Subcutaneous abdominal adipose tissue (tissue), 5 donors: Measurements from ENCODE around the gene UTF1.
"Not testable (repeated sequence)": the region's sequence is repeated elsewhere in the genome, so short reads cannot be mapped to it uniquely, and the experiment has no call there.

ENCODE experiments used
- H3K27ac ChIP-seq: one replicate; pipeline ENCODE4 v1.7.0; 2013; ENCODE audit warnings: low read depth, mild to moderate bottlenecking, inconsistent platforms, low read length, moderate library complexity
- H3K27me3 ChIP-seq, 5 donors: one replicate each; pipeline ENCODE4 v1.7.0; 2013; ENCODE audit warnings: low read length in 5 of 5, inconsistent platforms in 1 of 5; ENCODE audit not compliant: control insufficient read depth in 5 of 5, insufficient read depth in 4 of 5
- H3K36me3 ChIP-seq, 5 donors: one replicate each; pipeline ENCODE4 v1.7.0; 2013; ENCODE audit warnings: low read length in 5 of 5; ENCODE audit not compliant: control insufficient read depth in 5 of 5, insufficient read depth in 5 of 5
- H3K4me1 ChIP-seq, 5 donors: one replicate each; pipeline ENCODE4 v1.7.0; 2013; ENCODE audit warnings: low read length in 5 of 5, mild to moderate bottlenecking in 3 of 5, moderate library complexity in 1 of 5; ENCODE audit not compliant: control insufficient read depth in 5 of 5, insufficient read depth in 5 of 5
- H3K4me3 ChIP-seq, 5 donors: one replicate each; pipeline ENCODE4 v1.7.0; 2013; ENCODE audit warnings: low read length in 5 of 5, low read depth in 1 of 5
- H3K9ac ChIP-seq, 5 donors: one replicate each; pipeline ENCODE4 v1.7.0; 2013; ENCODE audit warnings: low read length in 5 of 5, mild to moderate bottlenecking in 4 of 5, moderate library complexity in 3 of 5
- H3K9me3 ChIP-seq, 5 donors: one replicate each; pipeline ENCODE4 v1.7.0; 2013; ENCODE audit warnings: low read length in 5 of 5; ENCODE audit not compliant: control insufficient read depth in 5 of 5
- donor health status: healthy.
- donor health status: healthy.
- donor health status: healthy.
- donor health status: healthy.
- donor health status: healthy.

The UTF1 gene

DNA sequence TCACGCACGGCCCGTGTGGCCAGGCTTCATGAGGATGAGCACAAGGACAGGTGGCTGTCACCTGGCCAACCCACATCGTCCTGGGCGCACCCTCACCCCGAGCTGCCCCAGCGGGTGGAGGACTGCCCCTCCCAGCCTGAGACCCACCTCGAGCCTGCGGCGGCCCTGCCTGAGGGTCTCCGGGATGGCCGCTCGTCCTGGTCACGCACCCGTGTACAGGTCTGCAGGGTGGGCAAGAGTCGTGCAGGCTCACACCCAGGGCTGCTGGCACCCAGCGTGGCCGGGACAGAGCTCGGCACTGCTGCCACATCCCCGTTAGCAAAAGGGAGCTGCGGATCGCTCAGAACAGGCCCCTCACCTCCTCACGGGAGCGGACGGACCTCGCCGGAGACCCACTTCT lies 14.4 kb upstream of the UTF1 start:
- H3K36me3 ChIP-seq: no peaks in the 10 kb centered on the region
- H3K4me3 ChIP-seq: no peak overlapping the region
- no peak overlapping the region for H3K9ac ChIP-seq
- no peak overlapping the region for H3K27ac ChIP-seq
- H3K4me1 ChIP-seq: no peaks in the 10 kb centered on the region
- H3K27me3 ChIP-seq: peaks cover 14 to 37% (median 23%) of the 10 kb centered on the region in 5 donors
- H3K9me3 ChIP-seq: no peaks in the 10 kb centered on the region

DNA sequence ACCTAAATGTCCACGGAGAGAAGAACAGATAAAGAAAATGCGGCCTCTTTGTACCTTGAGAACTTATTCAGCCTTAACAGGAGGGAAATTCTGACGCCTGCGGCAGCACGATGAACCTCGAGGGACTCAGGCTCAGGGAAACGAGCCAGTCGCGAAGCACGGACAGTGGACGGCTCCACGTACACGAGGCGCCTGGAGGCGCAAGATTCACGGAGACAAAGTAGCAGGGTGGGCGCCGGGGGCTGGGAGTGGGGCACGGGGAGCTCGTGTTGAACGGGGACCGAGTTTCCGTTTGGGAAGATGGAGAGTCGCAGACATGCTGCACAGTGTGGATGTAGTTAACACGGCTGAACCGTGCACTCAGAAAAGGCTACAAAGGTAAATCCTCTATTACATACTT lies 13.2 kb upstream of the UTF1 start:
- Histone ChIP-seq H3K27me3 (peaks cover 19 to 36% (median 31%) of the 10 kb centered on the region in 5 donors), H3K9ac (no peak overlapping the region), H3K9me3 (no peaks in the 10 kb centered on the region), H3K4me3 (no peak overlapping the region), H3K4me1 (no peaks in the 10 kb centered on the region), H3K27ac (no peak overlapping the region), H3K36me3 (no peaks in the 10 kb centered on the region)

DNA sequence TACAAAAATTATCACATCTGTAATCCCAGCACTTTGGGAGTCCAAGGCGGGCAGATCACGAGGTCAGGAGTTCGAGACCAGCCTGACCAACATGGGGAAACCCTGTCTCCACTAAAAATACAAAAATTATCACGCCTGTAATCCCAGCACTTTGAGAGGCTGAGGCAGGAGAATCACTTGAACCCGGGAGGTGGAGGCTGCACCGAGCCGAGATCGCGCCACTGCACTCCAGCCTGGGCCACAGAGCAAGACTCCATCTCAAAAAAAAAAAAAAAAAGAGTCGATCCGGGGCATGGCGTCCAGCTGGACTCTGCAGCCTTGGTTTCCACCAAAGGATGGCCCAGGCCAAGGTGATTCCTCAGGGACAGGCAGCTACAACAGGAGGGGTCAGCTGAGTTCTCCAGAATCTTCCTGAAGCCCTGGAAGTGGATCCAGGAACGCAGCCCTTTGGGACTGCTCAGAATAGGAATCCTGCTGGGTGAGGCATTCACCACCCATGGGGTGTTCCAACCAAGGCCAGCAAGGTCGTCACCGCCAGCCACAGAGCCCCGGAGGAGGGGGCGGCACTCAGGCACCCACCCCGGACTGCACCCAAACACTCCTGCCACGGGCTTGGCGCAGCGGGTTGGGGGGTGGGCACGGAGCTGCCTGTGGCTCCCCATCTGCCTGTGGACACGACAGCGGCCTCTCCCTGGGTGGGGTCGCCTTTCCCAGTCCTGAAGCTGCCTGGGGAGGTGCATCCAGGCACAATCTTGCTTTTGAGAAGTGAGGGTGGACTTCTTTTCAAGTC lies 12.0 kb upstream of the UTF1 start:
- peaks cover 19 to 36% (median 29%) of the 10 kb centered on the region in 5 donors for H3K27me3 ChIP-seq
- H3K4me1 ChIP-seq: no peaks in the 10 kb centered on the region

DNA sequence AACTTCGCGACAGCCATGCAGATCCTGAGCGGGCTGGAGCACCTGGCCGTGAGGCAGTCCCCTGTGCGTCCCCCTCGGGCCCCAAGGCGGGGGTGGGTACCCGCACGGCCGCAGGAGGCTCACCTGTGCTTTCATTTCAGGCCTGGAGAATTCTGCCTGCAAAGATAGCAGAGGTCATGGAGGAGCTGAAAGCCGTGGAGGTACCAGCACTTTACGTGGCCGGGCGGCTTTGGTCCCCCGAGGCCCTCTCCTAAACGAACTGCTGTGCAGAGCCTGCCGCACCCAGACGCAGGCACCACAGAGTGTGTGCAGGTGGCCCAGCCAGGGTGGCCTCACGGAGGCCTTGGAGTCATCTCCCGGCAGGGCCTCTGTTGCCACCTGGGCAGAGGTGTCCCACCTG lies 11.1 kb upstream of the UTF1 start:
- Histone ChIP-seq H3K27me3 (peaks cover 21 to 32% (median 29%) of the 10 kb centered on the region in 5 donors), H3K36me3 (no peaks in the 10 kb centered on the region)

More for the DNA sequence above, 12.0 kb upstream of the UTF1 start:
- Histone ChIP-seq H3K4me3 (no peak overlapping the region), H3K36me3 (no peaks in the 10 kb centered on the region), H3K9ac (no peak overlapping the region), H3K27ac (no peak overlapping the region), H3K9me3 (no peaks in the 10 kb centered on the region)

DNA sequence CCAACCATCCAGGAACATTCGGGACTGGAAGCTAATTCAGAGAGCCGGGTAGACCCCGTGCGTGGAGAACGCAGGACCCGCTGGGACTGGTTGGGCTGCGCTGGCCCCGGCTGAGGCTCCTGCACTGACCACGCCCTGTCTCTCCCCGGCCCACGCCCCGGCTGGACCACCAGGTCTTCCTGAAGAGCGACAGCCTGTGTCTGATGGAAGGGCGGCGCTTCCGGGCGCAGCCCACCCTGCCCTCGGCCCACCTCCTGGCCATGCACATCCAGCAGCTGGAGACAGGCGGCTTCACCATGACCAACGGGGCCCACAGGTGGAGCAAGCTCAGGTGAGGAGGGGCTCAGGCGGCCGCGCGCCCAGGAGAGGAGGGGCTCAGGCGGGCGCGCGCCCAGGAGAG lies 10.2 kb upstream of the UTF1 start:
- no peak overlapping the region for H3K9ac ChIP-seq
- peaks cover 25 to 34% (median 28%) of the 10 kb centered on the region in 5 donors for H3K27me3 ChIP-seq

More for the DNA sequence above, 11.1 kb upstream of the UTF1 start:
- no peak overlapping the region for H3K4me3 ChIP-seq
- no peak overlapping the region for H3K9ac ChIP-seq
- peaks cover 0 to 4% (median 0%) of the 10 kb centered on the region in 5 donors for H3K4me1 ChIP-seq
- no peak overlapping the region for H3K27ac ChIP-seq
- no peaks in the 10 kb centered on the region for H3K9me3 ChIP-seq

DNA sequence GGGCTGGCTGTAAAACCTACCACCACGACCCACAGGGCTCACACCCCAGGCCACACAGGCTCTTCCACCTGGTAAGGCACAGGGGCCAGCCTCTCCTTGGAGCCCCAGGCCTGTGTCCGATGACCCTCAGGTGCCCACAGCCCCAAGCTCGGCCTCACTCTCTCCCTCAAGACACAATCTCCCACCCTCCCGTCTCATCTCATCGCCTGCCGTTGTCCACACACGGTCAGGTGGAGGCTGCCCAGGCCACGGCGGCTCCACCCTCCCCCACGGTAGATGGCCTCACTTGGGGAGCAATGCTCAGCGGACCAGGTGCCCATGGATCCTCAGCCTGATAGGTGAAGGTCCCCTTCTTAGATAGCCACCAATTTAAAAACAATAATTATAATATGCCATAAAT lies 8.7 kb upstream of the UTF1 start:
- H3K4me1 ChIP-seq: peaks cover 0 to 4% (median 0%) of the 10 kb centered on the region in 5 donors
- H3K36me3 ChIP-seq: no peaks in the 10 kb centered on the region
- H3K27me3 ChIP-seq: peaks cover 28 to 37% (median 34%) of the 10 kb centered on the region in 5 donors
- H3K9me3 ChIP-seq: no peaks in the 10 kb centered on the region
- no peak overlapping the region for H3K9ac ChIP-seq
- no peak overlapping the region for H3K27ac ChIP-seq
- H3K4me3 ChIP-seq: no peak overlapping the region

More for the DNA sequence above, 10.2 kb upstream of the UTF1 start:
- H3K4me1 ChIP-seq: peaks cover 0 to 4% (median 0%) of the 10 kb centered on the region in 5 donors
- no peaks in the 10 kb centered on the region for H3K36me3 ChIP-seq
- no peak overlapping the region for H3K27ac ChIP-seq
- no peak overlapping the region for H3K4me3 ChIP-seq
- H3K9me3 ChIP-seq: no peaks in the 10 kb centered on the region

DNA sequence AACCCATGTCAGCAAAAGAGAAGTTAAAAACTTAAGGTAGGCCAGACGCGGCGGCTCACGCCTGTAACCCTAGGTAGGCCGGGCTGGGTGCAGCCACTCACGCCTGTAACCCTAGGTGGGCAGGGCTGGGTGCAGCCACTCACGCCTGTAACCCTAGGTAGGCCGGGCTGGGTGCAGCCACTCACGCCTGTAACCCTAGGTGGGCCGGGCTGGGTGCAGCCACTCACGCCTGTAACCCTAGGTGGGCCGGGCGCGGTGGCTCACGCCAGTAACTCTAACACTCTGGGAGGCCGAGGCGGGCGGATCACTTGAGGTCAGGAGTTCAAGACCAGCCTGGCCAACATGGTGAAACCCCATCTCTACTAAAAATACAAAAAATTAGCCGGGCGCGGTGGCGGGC lies 8.3 kb upstream of the UTF1 start:
- H3K9me3 ChIP-seq, H3K4me1 ChIP-seq, H3K4me3 ChIP-seq, H3K9ac ChIP-seq, H3K27ac ChIP-seq, H3K36me3 ChIP-seq: not testable (repeated sequence)
- peaks cover 28 to 41% (median 39%) of the 10 kb centered on the region in 5 donors for H3K27me3 ChIP-seq

DNA sequence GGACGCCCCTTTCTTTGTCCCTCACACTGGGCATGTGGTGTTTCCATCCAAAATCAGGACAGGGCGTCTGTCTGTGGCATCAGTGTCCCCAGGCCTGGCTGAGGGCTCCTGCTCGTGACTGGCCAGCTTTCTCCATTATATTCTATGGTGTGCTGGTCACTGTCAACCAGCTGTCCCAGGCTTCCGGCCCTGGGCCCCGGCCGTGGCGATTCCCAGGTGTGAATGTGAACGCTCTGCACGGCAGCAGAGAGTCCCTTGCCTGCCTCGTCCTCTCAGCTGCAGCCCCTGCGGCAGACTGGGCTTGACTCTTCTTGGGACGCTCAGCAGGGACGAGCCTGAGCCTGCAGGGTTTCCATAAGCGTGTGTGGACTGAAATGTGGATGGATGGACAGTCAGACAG lies 5.9 kb upstream of the UTF1 start:
- Histone ChIP-seq H3K9ac (no peak overlapping the region), H3K4me1 (peaks cover 0 to 4% (median 0%) of the 10 kb centered on the region in 5 donors), H3K36me3 (no peaks in the 10 kb centered on the region), H3K9me3 (no peaks in the 10 kb centered on the region), H3K27ac (no peak overlapping the region), H3K27me3 (peaks cover 27 to 53% (median 46%) of the 10 kb centered on the region in 5 donors), H3K4me3 (no peak overlapping the region)

DNA sequence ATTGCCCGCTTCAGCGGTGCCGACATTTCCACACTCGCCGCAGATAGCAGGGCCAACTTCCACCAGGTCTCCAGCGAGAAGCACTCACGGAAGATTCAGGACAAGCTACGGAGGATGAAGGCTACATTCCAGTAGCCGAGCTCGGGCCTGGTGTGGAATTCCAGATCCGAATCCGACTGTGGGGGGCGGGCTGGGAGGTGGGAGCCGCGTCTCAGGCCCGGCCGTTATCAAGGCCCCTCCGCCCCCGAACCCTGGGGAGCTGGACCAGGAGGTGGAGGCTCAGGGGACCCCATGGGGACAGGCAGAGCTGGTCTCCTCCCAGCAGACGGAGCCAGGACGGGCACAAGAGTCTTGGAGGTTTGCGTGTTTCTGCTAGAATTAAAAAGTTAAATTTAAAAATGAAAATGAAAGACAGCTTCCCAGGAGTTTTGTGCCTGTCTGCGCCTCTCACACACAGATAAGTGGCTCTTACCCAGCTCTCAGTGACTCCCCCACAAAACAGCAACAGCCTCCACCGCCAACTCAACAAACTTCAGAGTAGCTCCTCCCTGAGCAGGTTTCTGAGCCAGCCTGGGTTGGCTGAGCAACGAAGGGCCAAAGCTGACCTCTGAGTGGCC lies 5.2 kb upstream of the UTF1 start:
- H3K36me3 ChIP-seq: no peaks in the 10 kb centered on the region
- peaks cover 24 to 50% (median 42%) of the 10 kb centered on the region in 5 donors for H3K27me3 ChIP-seq
- no peaks in the 10 kb centered on the region for H3K9me3 ChIP-seq
- H3K27ac ChIP-seq: no peak overlapping the region
- H3K4me3 ChIP-seq: no peak overlapping the region
- H3K9ac ChIP-seq: no peak overlapping the region
- H3K4me1 ChIP-seq: peaks cover 0 to 4% (median 0%) of the 10 kb centered on the region in 5 donors

DNA sequence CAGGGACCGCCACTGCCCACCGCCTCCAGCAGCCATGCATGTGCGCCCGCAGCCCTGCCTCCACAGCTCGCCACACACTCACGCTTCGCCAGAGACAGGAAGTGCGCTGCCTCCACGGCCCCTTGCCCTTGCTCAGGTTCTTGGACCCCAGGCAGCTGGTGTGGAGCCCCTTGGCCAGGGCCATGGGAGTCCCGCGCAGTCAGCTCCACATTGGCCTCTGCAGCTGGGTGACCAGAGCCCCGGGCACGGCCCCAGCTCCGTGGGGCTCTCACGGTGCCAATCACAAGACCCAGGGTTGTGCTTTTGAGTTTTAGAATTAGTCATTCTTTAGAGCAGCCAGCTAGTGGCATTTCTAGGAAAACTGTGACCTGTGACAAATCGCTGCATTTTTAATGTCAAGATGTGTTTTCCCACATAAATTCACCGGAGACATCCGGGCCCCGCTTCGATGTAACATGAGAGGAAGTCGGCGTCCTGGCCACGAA lies 4.3 kb upstream of the UTF1 start:
- Histone ChIP-seq H3K4me3 (no peak overlapping the region), H3K9me3 (no peaks in the 10 kb centered on the region), H3K9ac (no peak overlapping the region), H3K27me3 (peaks cover 22 to 49% (median 42%) of the 10 kb centered on the region in 5 donors), H3K27ac (no peak overlapping the region), H3K4me1 (peaks cover 0 to 4% (median 0%) of the 10 kb centered on the region in 5 donors), H3K36me3 (no peaks in the 10 kb centered on the region)
